ENCODE results near the gene TSPAN4. TPM values are rescaled to one million over a fixed set of nuclear protein-coding genes. Genes with fewer than 3 reads are reported as not detected.

The TSPAN4 gene
- total RNA-seq, 1 experiment from 2014 or later: 50.3 TPM

DNA sequence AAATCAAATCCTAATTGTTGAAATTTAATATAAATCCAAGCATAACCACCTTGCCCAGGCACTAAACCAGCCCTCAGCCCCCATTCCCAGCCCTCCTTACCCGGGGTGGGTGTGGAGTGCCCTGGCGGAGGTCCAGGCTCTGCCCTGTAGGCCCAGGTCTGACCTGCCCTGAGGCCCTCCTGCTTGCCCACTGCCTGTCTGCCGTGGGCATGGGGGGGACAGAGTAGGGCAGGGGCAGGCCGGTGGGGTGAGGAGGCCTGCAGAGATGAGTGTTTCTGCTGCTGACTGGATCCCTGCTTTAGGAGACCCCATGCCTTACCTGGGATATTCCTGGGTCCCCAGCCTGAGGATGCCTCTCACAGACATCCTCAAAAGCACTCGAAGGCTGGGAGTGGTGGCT, 71.6 kb downstream of the TSPAN4 start:
- RAD21 ChIA-PET (ENCODE audit: low non-redundant PET in 1 of 2, low total read pairs in 2 of 2, uncharacterized antibody in 2 of 2, unreplicated experiment in 2 of 2): no interaction called here
- no TSS peak for BruUV-seq (replicated peaks)
- Histone ChIP-seq H3K4me1 (ENCODE audit: control insufficient read depth in 1 of 2, insufficient read depth in 2 of 2, low read length in 2 of 2) (peaks cover 12 to 19% of the 10 kb centered on the region in 2 experiments), H3K79me2 (ENCODE audit: insufficient read depth, low read length) (peaks cover 13% of the 10 kb centered on the region), H3K4me3 (replicated peaks in 1 of 2; ENCODE audit: low read depth in 1 of 2, low read length in 2 of 2) (no peak overlapping the region), H4K20me1 (ENCODE audit: insufficient read depth) (no peaks in the 10 kb centered on the region), H3K36me3 (ENCODE audit: control insufficient read depth in 1 of 2, insufficient read depth in 2 of 2, low read length in 2 of 2) (peaks cover 0 to 2% of the 10 kb centered on the region in 2 experiments; a peak in 1 of 4 replicates), H3K4me2 (ENCODE audit: low read length) (no peak overlapping the region), H3K9me3 (ENCODE audit: control insufficient read depth in 1 of 2, insufficient read depth in 1 of 2, low read depth in 1 of 2, low read length in 2 of 2) (no peaks in the 10 kb centered on the region), H2AFZ (ENCODE audit: low read depth, low read length, poor library complexity, severe bottlenecking) (no peak overlapping the region), H3K27me3 (ENCODE audit: insufficient read depth, low read length) (no peaks in the 10 kb centered on the region), H3K27ac (ENCODE audit: low read depth, low read length) (no peak overlapping the region), H3K9ac (ENCODE audit: low read length) (no peak overlapping the region), H3K9me2 (ENCODE audit: insufficient read depth) (no peaks in the 10 kb centered on the region)
- intact Hi-C loops (cut with micrococcal nuclease): no loop called here
- POLR2A ChIA-PET: no interaction called here
- TF ChIP-seq EGR1 (IDR thresholded peaks at IDR 0.05; ENCODE audit: low read depth) (no peak), EZH2 (IDR thresholded peaks at IDR 0.05) (no peak), POLR2A (IDR thresholded peaks at IDR 0.05; ENCODE audit: borderline replicate concordance, extremely low read depth, insufficient read depth, insufficient read length) (no peak), TCF7L2 (IDR thresholded peaks at IDR 0.05; ENCODE audit: borderline replicate concordance, extremely low read depth, insufficient read depth, insufficient read length) (no peak), JUND (IDR thresholded peaks at IDR 0.05) (no peak), CEBPB (IDR thresholded peaks at IDR 0.05; ENCODE audit: low read depth) (no peak), YY1 (IDR thresholded peaks at IDR 0.05; ENCODE audit: extremely low read depth, insufficient replicate concordance, low read depth, low read length) (no peak), SRF (IDR thresholded peaks at IDR 0.05; ENCODE audit: low read depth) (no peak), EZH2phosphoT487 (IDR thresholded peaks at IDR 0.05; ENCODE audit: borderline replicate concordance) (no peak), ELF1 (IDR thresholded peaks at IDR 0.05; ENCODE audit: borderline replicate concordance, low read depth) (no peak), ZNF274 (IDR thresholded peaks at IDR 0.05; ENCODE audit: low read depth, low read length) (no peak)
- TF ChIP-seq, protein P1, sequence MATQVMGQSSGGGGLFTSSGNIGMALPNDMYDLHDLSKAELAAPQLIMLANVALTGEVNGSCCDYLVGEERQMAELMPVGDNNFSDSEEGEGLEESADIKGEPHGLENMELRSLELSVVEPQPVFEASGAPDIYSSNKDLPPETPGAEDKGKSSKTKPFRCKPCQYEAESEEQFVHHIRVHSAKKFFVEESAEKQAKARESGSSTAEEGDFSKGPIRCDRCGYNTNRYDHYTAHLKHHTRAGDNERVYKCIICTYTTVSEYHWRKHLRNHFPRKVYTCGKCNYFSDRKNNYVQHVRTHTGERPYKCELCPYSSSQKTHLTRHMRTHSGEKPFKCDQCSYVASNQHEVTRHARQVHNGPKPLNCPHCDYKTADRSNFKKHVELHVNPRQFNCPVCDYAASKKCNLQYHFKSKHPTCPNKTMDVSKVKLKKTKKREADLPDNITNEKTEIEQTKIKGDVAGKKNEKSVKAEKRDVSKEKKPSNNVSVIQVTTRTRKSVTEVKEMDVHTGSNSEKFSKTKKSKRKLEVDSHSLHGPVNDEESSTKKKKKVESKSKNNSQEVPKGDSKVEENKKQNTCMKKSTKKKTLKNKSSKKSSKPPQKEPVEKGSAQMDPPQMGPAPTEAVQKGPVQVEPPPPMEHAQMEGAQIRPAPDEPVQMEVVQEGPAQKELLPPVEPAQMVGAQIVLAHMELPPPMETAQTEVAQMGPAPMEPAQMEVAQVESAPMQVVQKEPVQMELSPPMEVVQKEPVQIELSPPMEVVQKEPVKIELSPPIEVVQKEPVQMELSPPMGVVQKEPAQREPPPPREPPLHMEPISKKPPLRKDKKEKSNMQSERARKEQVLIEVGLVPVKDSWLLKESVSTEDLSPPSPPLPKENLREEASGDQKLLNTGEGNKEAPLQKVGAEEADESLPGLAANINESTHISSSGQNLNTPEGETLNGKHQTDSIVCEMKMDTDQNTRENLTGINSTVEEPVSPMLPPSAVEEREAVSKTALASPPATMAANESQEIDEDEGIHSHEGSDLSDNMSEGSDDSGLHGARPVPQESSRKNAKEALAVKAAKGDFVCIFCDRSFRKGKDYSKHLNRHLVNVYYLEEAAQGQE (IDR thresholded peaks at IDR 0.05; ENCODE audit: low read depth): no peak
- TF ChIP-seq, protein P2, sequence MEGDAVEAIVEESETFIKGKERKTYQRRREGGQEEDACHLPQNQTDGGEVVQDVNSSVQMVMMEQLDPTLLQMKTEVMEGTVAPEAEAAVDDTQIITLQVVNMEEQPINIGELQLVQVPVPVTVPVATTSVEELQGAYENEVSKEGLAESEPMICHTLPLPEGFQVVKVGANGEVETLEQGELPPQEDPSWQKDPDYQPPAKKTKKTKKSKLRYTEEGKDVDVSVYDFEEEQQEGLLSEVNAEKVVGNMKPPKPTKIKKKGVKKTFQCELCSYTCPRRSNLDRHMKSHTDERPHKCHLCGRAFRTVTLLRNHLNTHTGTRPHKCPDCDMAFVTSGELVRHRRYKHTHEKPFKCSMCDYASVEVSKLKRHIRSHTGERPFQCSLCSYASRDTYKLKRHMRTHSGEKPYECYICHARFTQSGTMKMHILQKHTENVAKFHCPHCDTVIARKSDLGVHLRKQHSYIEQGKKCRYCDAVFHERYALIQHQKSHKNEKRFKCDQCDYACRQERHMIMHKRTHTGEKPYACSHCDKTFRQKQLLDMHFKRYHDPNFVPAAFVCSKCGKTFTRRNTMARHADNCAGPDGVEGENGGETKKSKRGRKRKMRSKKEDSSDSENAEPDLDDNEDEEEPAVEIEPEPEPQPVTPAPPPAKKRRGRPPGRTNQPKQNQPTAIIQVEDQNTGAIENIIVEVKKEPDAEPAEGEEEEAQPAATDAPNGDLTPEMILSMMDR (IDR thresholded peaks at IDR 0.05 in 2 of 3, conservative IDR thresholded peaks at IDR 0.05 in 1 of 3; ENCODE audit: borderline replicate concordance in 1 of 3, insufficient read depth in 1 of 3, low read depth in 2 of 3, low read length in 2 of 3): no peak
- TF ChIP-seq, protein P3, sequence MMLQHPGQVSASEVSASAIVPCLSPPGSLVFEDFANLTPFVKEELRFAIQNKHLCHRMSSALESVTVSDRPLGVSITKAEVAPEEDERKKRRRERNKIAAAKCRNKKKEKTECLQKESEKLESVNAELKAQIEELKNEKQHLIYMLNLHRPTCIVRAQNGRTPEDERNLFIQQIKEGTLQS (IDR thresholded peaks at IDR 0.05): no peak
- ATAC-seq (no peak), DNase-seq (ENCODE audit: low read depth, low spot score) (no peak)
- CTCF ChIA-PET: no interaction called here

All from HCT116 (cell line).